Measurements from ENCODE around the gene TRIM27. TPM values are rescaled to one million over a fixed set of nuclear protein-coding genes. Genes with fewer than 3 reads are reported as not detected.
A peak's percentile ranks its signal among the peaks of the same experiment; 100 is the strongest.

Gene TRIM27
- total and polyA plus RNA-seq, 10 of the 15 experiments (the other 5 are each of a cell fraction or from before 2014, with no cell fraction given), result 18.5 to 74.7 (median 58.0) TPM

DNA sequence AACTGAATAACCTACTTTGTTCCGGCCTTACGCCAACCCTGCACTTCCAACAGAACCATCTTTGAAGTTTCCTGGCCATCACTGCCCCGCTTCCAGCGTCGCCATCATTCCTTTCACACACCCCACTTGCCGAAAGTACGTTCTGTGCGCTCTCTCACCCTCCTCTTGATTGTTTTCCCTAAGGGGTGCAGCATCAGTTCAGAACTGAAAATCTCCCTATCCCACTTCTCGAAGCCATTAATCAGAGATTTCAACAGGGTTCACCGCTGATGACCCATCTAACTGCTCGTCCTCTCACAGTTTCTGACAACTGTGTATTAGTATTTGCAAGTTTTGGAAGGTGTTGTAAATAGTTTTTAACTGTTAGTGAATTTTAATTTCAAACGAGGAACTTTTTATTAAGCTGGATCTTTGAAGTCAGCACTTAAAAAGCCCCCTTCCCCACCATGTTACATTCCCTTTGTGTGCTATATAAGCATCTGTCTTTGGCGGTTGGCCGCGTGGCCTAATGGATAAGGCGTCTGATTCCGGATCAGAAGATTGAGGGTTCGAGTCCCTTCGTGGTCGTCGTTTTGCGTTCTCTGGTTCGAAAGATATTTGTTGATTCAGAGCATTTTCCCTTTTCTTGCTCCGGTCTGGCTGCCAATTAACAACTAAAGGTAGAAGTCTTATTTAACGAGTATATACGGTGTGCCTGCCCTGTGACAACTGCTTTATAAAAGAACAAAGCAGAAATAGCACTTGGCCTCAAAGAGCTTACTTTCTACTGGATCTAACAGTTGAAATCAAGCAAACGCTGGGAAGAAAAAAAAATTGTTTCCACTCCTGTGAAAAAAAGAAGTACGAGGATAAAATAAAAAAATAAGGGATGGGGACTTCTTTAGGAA lies 42.6 kb downstream of the TRIM27 start (continued):
- TF ChIP-seq, protein P1, sequence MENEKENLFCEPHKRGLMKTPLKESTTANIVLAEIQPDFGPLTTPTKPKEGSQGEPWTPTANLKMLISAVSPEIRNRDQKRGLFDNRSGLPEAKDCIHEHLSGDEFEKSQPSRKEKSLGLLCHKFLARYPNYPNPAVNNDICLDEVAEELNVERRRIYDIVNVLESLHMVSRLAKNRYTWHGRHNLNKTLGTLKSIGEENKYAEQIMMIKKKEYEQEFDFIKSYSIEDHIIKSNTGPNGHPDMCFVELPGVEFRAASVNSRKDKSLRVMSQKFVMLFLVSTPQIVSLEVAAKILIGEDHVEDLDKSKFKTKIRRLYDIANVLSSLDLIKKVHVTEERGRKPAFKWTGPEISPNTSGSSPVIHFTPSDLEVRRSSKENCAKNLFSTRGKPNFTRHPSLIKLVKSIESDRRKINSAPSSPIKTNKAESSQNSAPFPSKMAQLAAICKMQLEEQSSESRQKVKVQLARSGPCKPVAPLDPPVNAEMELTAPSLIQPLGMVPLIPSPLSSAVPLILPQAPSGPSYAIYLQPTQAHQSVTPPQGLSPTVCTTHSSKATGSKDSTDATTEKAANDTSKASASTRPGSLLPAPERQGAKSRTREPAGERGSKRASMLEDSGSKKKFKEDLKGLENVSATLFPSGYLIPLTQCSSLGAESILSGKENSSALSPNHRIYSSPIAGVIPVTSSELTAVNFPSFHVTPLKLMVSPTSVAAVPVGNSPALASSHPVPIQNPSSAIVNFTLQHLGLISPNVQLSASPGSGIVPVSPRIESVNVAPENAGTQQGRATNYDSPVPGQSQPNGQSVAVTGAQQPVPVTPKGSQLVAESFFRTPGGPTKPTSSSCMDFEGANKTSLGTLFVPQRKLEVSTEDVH (IDR thresholded peaks at IDR 0.05; ENCODE audit: low read depth, partially characterized antibody), result no peak
- TF ChIP-seq ZZZ3 (IDR thresholded peaks at IDR 0.05; ENCODE audit: control insufficient read depth, insufficient read length, low read depth) (no peak), PAX5 (IDR thresholded peaks at IDR 0.05; ENCODE audit: borderline replicate concordance, low read depth, low read length) (no peak), ZBED1 (IDR thresholded peaks at IDR 0.05; ENCODE audit: borderline replicate concordance) (no peak), ZNF24 (IDR thresholded peaks at IDR 0.05) (peak; percentile 98), SIX5 (IDR thresholded peaks at IDR 0.05; ENCODE audit: low read depth, low read length, severe bottlenecking) (no peak), CREM (IDR thresholded peaks at IDR 0.05; ENCODE audit: low read depth) (no peak), SMAD5 (IDR thresholded peaks at IDR 0.05; ENCODE audit: low read depth) (no peak), LARP7 (IDR thresholded peaks at IDR 0.05) (no peak), JUNB (IDR thresholded peaks at IDR 0.05) (no peak), TCF12 (IDR thresholded peaks at IDR 0.05; ENCODE audit: low read depth, low read length) (no peak), SMARCA5 (IDR thresholded peaks at IDR 0.05) (peak; percentile 58; the same call in 1 of the 2 replicates), CBFB (IDR thresholded peaks at IDR 0.05; ENCODE audit: low read depth) (no peak), KDM1A (IDR thresholded peaks at IDR 0.05; ENCODE audit: borderline replicate concordance) (no peak), SUPT20H (IDR thresholded peaks at IDR 0.05; ENCODE audit: borderline replicate concordance, control insufficient read depth, low read depth, low read length) (no peak), KLF5 (IDR thresholded peaks at IDR 0.05; ENCODE audit: partially characterized antibody) (no peak), ZNF622 (IDR thresholded peaks at IDR 0.05) (no peak), FOXM1 (IDR thresholded peaks at IDR 0.05; ENCODE audit: low read depth, low read length) (no peak), NFIC (IDR thresholded peaks at IDR 0.05; ENCODE audit: low read depth, low read length) (no peak; the same call in 1 of the 2 replicates), POLR2AphosphoS2 (IDR thresholded peaks at IDR 0.05; ENCODE audit: low read depth, low read length) (no peak), TARDBP (IDR thresholded peaks at IDR 0.05; ENCODE audit: borderline replicate concordance) (peak; percentile 95), PML (IDR thresholded peaks at IDR 0.05; ENCODE audit: low read length) (no peak), BMI1 (IDR thresholded peaks at IDR 0.05; ENCODE audit: borderline replicate concordance) (no peak)
- TF ChIP-seq, protein P2, sequence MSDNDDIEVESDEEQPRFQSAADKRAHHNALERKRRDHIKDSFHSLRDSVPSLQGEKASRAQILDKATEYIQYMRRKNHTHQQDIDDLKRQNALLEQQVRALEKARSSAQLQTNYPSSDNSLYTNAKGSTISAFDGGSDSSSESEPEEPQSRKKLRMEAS (IDR thresholded peaks at IDR 0.05; ENCODE audit: low read depth, low read length), result no peak
- TF ChIP-seq, protein P3, sequence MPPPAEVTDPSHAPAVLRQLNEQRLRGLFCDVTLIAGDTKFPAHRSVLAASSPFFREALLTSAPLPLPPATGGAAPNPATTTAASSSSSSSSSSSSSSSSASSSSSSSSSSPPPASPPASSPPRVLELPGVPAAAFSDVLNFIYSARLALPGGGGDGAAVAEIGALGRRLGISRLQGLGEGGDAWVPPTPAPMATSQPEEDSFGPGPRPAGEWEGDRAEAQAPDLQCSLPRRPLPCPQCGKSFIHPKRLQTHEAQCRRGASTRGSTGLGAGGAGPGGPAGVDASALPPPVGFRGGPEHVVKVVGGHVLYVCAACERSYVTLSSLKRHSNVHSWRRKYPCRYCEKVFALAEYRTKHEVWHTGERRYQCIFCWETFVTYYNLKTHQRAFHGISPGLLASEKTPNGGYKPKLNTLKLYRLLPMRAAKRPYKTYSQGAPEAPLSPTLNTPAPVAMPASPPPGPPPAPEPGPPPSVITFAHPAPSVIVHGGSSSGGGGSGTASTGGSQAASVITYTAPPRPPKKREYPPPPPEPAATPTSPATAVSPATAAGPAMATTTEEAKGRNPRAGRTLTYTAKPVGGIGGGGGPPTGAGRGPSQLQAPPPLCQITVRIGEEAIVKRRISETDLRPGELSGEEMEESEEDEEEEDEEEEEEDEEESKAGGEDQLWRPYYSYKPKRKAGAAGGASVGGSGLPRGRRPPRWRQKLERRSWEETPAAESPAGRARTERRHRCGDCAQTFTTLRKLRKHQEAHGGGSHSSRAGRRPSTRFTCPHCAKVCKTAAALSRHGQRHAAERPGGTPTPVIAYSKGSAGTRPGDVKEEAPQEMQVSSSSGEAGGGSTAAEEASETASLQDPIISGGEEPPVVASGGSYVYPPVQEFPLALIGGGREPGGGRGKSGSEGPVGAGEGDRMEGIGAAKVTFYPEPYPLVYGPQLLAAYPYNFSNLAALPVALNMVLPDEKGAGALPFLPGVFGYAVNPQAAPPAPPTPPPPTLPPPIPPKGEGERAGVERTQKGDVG (CRISPR knock-in tag; IDR thresholded peaks at IDR 0.05), result no peak
- TF ChIP-seq, protein P4, sequence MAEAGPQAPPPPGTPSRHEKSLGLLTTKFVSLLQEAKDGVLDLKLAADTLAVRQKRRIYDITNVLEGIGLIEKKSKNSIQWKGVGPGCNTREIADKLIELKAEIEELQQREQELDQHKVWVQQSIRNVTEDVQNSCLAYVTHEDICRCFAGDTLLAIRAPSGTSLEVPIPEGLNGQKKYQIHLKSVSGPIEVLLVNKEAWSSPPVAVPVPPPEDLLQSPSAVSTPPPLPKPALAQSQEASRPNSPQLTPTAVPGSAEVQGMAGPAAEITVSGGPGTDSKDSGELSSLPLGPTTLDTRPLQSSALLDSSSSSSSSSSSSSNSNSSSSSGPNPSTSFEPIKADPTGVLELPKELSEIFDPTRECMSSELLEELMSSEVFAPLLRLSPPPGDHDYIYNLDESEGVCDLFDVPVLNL (IDR thresholded peaks at IDR 0.05; ENCODE audit: low read depth, low read length), result no peak
